HUES48 (cell line): ENCODE measurements around the gene UNC5A.

Experiments
- H3K27ac ChIP-seq: one replicate; pipeline ENCODE4 v1.7.0; 2013; ENCODE audit warnings: low read depth, low read length, inconsistent platforms
- H3K27me3 ChIP-seq: 2 replicates; pipeline ENCODE4 v1.6.1; 2013; ENCODE audit warnings: mild to moderate bottlenecking, low read length; ENCODE audit not compliant: control insufficient read depth, insufficient read depth
- H3K36me3 ChIP-seq: 2 replicates; pipeline ENCODE4 v1.6.1; 2013; ENCODE audit warnings: low read length; ENCODE audit not compliant: control insufficient read depth, insufficient read depth
- H3K4me1 ChIP-seq: 2 replicates; pipeline ENCODE4 v1.6.1; 2013; ENCODE audit warnings: mild to moderate bottlenecking, low read length; ENCODE audit not compliant: control insufficient read depth, insufficient read depth
- H3K4me3 ChIP-seq: 2 replicates; pipeline ENCODE4 v1.5.1; 2013; ENCODE audit warnings: mild to moderate bottlenecking, low read depth, low read length
- H3K9ac ChIP-seq: 2 replicates; pipeline ENCODE4 v1.6.1; 2013; ENCODE audit warnings: mild to moderate bottlenecking, low read depth, low read length, moderate library complexity
- H3K9me3 ChIP-seq: 2 replicates; pipeline ENCODE4 v1.6.1; 2013; ENCODE audit warnings: low read length; ENCODE audit not compliant: control insufficient read depth, insufficient read depth

UNC5A gene

DNA sequence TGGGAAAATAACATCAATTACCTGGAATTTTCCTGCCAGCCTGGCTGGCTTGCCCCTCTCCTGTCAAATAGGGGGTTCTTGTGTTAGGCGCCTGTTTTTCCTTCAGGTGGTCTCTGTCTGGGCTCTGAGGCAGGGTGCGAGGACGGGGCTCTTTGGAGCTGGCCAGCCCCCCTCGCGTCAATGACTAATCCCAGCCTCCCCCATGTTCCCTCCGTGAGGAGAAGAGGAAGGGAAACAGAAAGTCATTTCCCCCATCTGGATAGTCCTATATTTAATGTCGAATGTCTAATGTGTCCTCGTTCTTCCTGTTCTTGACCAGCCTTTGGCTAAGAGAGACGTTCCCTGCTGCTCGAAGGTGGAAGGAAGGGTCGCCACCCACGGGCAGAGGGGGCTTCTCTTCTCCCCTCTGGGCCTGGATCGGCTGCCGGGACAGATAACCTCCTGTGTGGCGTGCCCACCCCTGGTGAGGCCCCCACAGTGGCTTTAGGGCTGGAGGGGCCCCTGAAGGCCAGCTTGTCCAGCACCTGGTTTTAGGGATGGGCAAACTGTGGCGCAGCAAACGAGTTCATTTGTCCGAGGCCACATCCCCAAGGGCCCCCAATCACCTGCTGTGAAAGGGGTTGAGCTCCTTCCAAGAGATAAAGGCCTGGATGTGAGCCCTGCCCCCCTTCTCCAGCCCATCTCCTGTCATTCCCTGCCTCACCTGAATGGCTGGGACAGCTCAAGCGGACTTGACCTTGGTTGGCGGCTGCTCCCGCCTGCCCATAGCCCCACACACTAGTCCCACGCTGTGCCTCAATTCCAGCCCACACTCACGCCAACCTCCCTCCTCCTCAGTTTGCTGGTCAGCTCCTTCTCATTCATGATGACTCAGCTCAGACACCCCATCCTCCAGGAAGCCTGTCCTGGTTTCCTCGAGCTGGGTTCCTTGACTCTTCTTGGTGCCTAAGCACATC, 35.9 kb upstream of the UNC5A start:
- Histone ChIP-seq H3K9me3 (no peaks in the 10 kb centered on the region), H3K4me3 (no peak overlapping the region), H3K27ac (no peak overlapping the region), H3K36me3 (no peaks in the 10 kb centered on the region), H3K27me3 (no peaks in the 10 kb centered on the region), H3K9ac (no peak overlapping the region), H3K4me1 (peaks cover 14% of the 10 kb centered on the region)

DNA sequence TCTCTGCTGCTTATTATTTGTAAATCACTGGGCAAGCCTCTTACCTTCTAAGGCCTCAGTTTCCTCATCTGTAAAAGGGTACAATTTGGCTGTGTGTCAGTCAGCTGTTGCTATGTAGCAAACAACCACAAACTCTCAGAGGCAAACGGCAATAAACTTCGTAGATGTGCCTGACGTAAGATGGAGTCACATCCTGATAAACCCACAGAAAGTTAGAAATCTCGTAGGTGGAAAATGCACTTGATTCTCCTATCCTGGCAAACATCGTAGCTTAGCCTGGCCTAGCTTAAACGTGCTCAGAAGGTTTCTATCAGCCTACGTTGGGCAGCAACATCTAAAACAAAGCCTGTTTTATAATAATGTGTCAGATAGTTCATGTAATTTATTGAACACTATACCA, 35.0 kb upstream of the UNC5A start:
- peaks cover 14% of the 10 kb centered on the region for H3K4me1 ChIP-seq
- H3K27ac ChIP-seq = no peak overlapping the region
- H3K9ac ChIP-seq = no peak overlapping the region
- no peaks in the 10 kb centered on the region for H3K36me3 ChIP-seq
- H3K27me3 ChIP-seq = no peaks in the 10 kb centered on the region
- no peaks in the 10 kb centered on the region for H3K9me3 ChIP-seq
- H3K4me3 ChIP-seq = no peak overlapping the region

DNA sequence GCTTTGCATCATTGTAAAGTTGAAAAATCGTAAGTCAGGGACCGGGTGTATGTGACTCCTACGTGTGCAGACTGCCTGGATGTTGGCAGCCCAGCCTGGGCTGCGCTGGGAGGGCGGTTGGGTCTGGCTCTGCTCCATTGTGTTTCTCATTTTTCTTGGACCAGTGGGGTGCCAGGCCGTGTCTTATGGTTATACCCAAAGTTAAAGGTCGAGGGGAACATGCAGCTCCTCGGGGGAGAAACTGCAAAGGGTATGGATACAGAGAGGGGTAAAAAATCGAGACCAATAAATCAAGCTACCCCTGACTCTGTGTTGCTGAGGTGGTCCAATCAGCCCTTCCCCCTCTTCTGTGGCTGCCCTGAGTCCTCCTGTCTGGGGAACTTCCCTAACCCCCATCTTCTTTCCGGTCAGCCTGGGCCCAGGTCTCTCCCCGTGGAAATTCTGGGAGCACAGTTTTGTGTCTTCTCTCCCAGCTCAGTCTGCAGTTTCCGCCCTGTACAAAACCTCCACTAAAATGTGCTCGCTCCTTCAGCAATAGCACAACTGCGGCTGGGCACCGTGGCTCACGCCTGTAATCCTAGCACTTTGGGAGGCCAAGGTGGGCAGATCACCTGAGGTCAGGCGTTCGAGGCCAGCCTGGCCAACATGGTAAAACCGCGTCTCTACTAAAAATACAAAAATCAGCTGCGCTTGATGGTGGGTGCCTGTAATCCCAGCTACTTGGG, 34.1 kb upstream of the UNC5A start:
- peaks cover 14% of the 10 kb centered on the region for H3K4me1 ChIP-seq
- no peak overlapping the region for H3K4me3 ChIP-seq
- H3K9me3 ChIP-seq = no peaks in the 10 kb centered on the region
- H3K36me3 ChIP-seq = no peaks in the 10 kb centered on the region
- no peak overlapping the region for H3K9ac ChIP-seq
- no peak overlapping the region for H3K27ac ChIP-seq
- no peaks in the 10 kb centered on the region for H3K27me3 ChIP-seq

DNA sequence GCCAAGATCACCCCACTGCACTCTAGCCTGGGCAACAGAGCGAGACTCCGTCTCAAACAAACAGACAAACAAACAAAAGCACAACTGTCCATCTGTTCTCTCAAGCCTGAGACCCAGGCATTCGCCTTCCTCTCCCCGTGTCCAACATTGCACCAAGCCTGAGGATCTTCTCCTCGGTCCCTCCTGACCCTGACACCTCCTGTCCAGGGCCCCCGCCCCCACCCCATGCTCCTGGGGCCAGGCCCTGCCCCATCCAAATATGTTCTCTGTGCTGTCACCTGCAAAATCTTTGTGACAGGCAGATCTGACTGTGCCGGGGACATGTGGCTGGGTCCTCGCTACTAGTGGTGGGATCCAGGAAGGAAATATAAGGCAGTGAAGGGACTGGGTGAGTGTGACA, 33.4 kb upstream of the UNC5A start:
- no peak overlapping the region for H3K4me3 ChIP-seq
- no peaks in the 10 kb centered on the region for H3K27me3 ChIP-seq
- H3K4me1 ChIP-seq = peaks cover 14% of the 10 kb centered on the region
- H3K9me3 ChIP-seq = no peaks in the 10 kb centered on the region
- no peak overlapping the region for H3K27ac ChIP-seq
- H3K9ac ChIP-seq = no peak overlapping the region
- no peaks in the 10 kb centered on the region for H3K36me3 ChIP-seq

DNA sequence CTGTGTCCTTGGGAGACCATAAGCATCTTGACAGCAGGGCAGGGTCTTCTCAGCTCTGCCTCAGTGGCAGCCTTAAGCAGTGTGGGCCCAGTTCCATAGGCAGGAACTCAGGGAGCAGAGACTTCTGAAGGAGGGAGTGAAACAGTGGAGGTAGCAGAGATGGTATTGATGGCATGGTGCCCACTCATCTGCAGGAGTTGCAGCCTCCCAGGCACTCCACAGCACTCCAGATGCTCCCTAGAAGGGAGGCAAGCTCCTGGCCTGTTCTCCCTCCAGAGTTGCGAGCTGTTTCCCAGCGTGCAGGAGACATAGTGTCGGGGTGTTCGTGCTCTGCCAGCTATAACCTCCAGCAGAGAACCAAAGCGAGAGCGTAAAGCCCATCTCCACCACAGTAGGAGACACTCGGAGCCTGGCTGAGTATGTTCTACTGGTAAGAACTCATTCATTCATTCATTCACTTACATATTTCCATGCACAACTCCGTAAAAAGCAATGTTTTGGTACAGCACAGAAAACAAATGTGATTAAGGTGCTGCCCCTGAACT, 31.4 kb upstream of the UNC5A start:
- peaks cover 14% of the 10 kb centered on the region for H3K4me1 ChIP-seq
- H3K27me3 ChIP-seq = no peaks in the 10 kb centered on the region

DNA sequence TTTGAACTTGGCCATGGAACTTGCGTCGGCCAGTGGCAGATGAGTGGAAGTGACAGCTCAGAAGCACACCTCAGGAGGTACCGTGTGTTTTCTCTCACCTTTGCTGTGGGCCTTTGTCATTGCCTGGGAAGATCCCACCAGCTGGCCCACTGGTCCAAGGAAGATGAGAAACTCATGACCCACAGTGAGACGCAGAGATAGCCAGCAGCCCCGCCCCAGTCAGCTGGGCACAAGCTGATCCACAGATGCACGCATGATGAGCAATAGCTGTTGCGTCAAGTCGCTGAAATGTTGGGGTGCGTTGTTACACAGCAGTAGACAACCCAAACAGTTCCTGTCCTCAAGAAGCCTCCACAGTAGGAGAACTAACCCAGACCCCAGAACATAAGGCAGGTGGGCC, 30.8 kb upstream of the UNC5A start:
- H3K36me3 ChIP-seq = no peaks in the 10 kb centered on the region
- no peak overlapping the region for H3K4me3 ChIP-seq
- H3K9me3 ChIP-seq = no peaks in the 10 kb centered on the region
- no peaks in the 10 kb centered on the region for H3K27me3 ChIP-seq
- peaks cover 10% of the 10 kb centered on the region for H3K4me1 ChIP-seq
- no peak overlapping the region for H3K27ac ChIP-seq
- no peak overlapping the region for H3K9ac ChIP-seq

More for the DNA sequence above, 31.4 kb upstream of the UNC5A start:
- no peaks in the 10 kb centered on the region for H3K9me3 ChIP-seq
- no peak overlapping the region for H3K4me3 ChIP-seq
- H3K27ac ChIP-seq = no peak overlapping the region
- H3K9ac ChIP-seq = no peak overlapping the region
- H3K36me3 ChIP-seq = no peaks in the 10 kb centered on the region

DNA sequence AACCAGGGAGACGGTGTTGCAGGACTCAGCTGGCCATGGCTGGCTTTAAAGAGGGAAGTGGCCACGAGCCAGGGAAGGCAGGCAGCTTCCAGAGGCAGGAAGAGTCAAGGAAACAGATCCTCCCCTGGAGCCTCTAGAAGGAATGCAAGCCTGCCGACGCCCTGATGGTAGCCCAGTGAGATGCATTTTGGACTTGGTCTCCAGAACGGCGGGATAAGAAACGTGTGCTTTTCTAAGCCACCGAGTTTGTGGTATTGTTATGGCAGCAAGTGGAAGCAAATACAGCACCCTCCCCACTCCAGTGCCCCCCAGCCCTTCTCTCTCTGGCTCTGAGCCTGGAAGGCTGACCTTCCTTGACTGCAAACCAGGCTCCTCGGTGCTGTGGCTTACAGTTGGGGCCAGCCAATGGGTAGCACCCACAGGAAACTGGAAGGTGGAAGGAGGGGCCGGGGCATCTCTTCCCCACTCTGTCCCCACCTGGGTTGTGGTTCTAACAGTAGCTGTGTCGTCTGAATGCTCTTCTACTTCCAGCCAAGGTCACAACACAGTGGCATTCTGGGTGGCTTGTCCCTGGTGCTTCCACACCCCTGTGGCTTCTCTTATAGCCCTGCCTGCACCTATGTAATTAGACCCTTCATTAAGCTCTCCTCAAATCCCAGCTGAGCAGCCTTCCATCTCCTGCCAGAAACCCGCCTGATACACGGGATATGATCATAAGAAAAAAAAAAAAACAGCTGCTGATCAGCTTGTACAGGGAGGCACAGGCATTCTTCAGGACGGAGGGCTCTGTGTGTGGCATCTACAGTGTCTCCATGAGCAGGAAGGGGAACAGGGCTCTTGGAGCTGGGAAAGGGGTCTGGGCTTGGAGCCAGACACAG, 29.9 kb upstream of the UNC5A start:
- no peak overlapping the region for H3K4me3 ChIP-seq
- peaks cover 9% of the 10 kb centered on the region for H3K4me1 ChIP-seq
- H3K27me3 ChIP-seq = no peaks in the 10 kb centered on the region
- H3K27ac ChIP-seq = no peak overlapping the region
- no peaks in the 10 kb centered on the region for H3K36me3 ChIP-seq
- no peaks in the 10 kb centered on the region for H3K9me3 ChIP-seq
- no peak overlapping the region for H3K9ac ChIP-seq

DNA sequence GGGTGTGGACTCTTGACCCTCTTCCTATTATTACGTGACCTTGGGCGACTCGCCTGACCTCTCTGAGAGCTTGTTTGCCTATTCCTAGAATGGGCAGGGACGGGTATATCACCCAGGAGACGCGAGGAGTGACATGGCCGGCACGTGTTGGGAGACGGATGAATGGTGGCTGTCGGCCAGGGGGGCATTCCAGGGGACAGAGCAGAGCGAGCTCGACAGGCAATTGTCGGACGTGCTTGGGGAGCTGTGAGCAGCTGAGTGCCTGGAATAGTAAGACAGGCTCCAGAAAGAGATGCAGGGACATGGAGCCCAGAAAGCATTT, 29.3 kb upstream of the UNC5A start:
- Histone ChIP-seq H3K27ac (no peak overlapping the region), H3K4me1 (peaks cover 9% of the 10 kb centered on the region), H3K4me3 (no peak overlapping the region), H3K9me3 (no peaks in the 10 kb centered on the region), H3K36me3 (no peaks in the 10 kb centered on the region), H3K9ac (no peak overlapping the region), H3K27me3 (no peaks in the 10 kb centered on the region)

DNA sequence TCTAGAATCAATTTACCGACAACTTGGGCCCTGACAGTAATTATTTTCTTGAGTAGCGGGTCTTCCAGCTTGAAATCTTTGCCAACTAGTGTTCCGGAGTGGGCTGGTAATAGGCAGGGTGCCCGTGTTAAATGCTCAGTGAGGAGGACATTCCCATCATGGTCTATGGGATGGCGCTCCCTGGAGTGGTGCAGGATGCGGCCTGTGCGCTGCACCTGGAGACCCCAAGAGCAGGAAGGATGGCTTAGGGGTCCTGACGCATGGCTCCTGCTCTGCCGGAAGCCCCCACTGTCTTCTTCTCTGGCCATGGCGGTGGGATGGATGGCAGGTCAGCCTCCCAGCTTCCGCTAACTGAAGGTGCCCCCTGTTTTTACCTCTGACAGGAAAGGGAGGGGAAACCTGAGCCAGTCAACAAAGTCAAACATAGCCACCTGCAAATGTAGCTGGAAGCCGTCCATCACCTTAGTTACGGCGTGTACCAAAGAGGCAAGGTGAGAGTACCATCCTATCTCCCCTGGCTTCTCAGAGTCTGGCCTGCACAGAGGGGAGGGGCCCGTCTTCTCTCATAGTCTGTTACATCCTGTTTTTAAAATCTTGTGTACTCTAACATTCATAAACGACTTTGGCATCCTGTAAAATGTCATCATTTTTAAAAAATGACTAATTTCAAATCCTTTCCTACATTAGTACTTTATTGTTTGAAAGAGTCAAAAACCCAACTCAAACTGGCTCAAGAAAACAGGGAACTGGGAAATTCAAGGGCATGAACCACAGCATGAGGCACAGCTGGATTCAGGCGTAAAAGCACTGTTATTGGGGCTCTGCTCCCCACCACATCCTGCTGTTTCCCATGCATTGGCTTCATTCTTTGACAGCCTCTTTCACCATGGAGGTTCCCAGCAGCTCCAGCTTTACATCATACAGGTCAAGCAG, 28.5 kb upstream of the UNC5A start:
- Histone ChIP-seq H3K4me1 (peaks cover 7% of the 10 kb centered on the region), H3K27me3 (no peaks in the 10 kb centered on the region), H3K27ac (no peak overlapping the region), H3K9ac (no peak overlapping the region), H3K4me3 (no peak overlapping the region), H3K9me3 (no peaks in the 10 kb centered on the region), H3K36me3 (no peaks in the 10 kb centered on the region)
